Activated naive CD4-positive, alpha-beta T cell treated with anti-CD3 and anti-CD28 coated beads, Interleukin-2, amount 10 ng/mL, durations not matched to agents 7 days and 5 days (primary cell): ENCODE data around the gene GRIK1.

Experiments
- CTCF ChIA-PET: fragments of 350-600 bp; sonication (Branson Sonifier 250); formaldehyde crosslinking; loops from one replicate; lab custom pipeline; 2021; ENCODE audit warnings: antibody characterized with exemption; lab: Charles Lee
- DNase-seq: peaks from one replicate; pipeline ENCODE4 v3.0.0-alpha.2; 2020
- H3K27ac Mint-ChIP-seq: one replicate; pipeline ENCODE4 v1.8.0; 2021; ENCODE audit warnings: mild to moderate bottlenecking, moderate library complexity, mixed read lengths
- H3K27me3 Mint-ChIP-seq: one replicate; pipeline ENCODE4 v1.8.0; 2021; ENCODE audit warnings: mild to moderate bottlenecking, mixed read lengths
- H3K36me3 Mint-ChIP-seq: one replicate; pipeline ENCODE4 v1.8.0; 2021; ENCODE audit warnings: mixed read lengths
- H3K4me1 Mint-ChIP-seq: one replicate; pipeline ENCODE4 v1.8.0; 2021; ENCODE audit warnings: mixed read lengths
- H3K4me3 Mint-ChIP-seq: one replicate; pipeline ENCODE4 v1.8.0; 2021; ENCODE audit warnings: mild to moderate bottlenecking, moderate library complexity, mixed read lengths
- H3K9me3 Mint-ChIP-seq: one replicate; pipeline ENCODE4 v1.8.0; 2021; ENCODE audit warnings: mixed read lengths

Gene GRIK1

GRCh38 chr21:29506947-29507346 is 432.8 kb downstream of the GRIK1 start:
- DNase-seq: no peak
- Mint-ChIP-seq H3K36me3 (no peaks in the 10 kb centered on the region), H3K9me3 (peaks cover under 1% of the 10 kb centered on the region), H3K27ac (no peak overlapping the region), H3K4me1 (no peaks in the 10 kb centered on the region), H3K27me3 (no peaks in the 10 kb centered on the region), H3K4me3 (no peak overlapping the region)
- CTCF ChIA-PET: no interaction called here

GRCh38 chr21:29506214-29506613 is 433.6 kb downstream of the GRIK1 start:
- Mint-ChIP-seq H3K9me3 (no peaks in the 10 kb centered on the region), H3K4me3 (no peak overlapping the region), H3K4me1 (no peaks in the 10 kb centered on the region), H3K36me3 (no peaks in the 10 kb centered on the region), H3K27me3 (no peaks in the 10 kb centered on the region), H3K27ac (no peak overlapping the region)
- DNase-seq: no peak
- CTCF ChIA-PET: no interaction called here

DNA sequence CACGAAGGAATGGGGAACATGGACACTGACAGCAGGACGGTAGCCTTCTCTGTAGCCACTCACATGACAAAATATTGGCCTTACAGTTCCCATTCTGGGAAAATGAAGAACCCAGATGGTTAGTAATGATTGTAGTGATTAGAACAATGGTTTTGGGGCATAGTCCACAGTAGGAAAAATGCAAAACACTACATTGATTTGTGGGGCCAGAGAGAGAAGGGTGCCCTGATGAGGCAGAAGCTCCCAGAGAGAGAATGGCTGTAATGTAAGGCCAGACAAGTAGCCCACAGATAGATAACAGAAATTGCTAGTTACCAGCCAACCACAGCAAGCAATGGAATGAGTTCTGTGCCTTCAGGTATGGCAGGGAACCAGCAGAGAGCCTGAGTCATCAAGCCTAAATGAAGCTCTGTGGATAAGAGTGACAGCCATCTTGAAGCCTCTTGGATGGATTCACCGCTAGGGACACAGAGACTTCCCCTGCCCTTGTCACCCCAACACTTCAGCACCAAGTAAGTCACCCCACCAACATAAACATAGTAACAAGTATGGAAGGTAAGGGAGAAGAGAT is 435.0 kb downstream of the GRIK1 start:
- H3K36me3 Mint-ChIP-seq: no peaks in the 10 kb centered on the region
- H3K4me1 Mint-ChIP-seq: no peaks in the 10 kb centered on the region
- no peak for DNase-seq
- CTCF ChIA-PET: interaction anchor here (1.2 kb wide), 1 partner anchor 20 kb away, joined by 3 read pairs; no protein-coding TSS in a partner anchor
- H3K4me3 Mint-ChIP-seq: no peak overlapping the region
- no peaks in the 10 kb centered on the region for H3K27me3 Mint-ChIP-seq
- H3K9me3 Mint-ChIP-seq: no peaks in the 10 kb centered on the region
- H3K27ac Mint-ChIP-seq: no peak overlapping the region

- Mint-ChIP-seq H3K27ac (no peak overlapping the region), H3K36me3 (no peaks in the 10 kb centered on the region), H3K27me3 (no peaks in the 10 kb centered on the region), H3K4me3 (no peak overlapping the region), H3K9me3 (peaks cover 5% of the 10 kb centered on the region), H3K4me1 (peaks cover 7% of the 10 kb centered on the region)
- no peak for DNase-seq
- CTCF ChIA-PET: no interaction called here
These were observed 438.3 kb downstream of the GRIK1 start for GRCh38 chr21:29501451-29501850.

GRCh38 chr21:29499734-29500343 is 440.0 kb downstream of the GRIK1 start:
- no peaks in the 10 kb centered on the region for H3K27me3 Mint-ChIP-seq
- no peak for DNase-seq

DNA sequence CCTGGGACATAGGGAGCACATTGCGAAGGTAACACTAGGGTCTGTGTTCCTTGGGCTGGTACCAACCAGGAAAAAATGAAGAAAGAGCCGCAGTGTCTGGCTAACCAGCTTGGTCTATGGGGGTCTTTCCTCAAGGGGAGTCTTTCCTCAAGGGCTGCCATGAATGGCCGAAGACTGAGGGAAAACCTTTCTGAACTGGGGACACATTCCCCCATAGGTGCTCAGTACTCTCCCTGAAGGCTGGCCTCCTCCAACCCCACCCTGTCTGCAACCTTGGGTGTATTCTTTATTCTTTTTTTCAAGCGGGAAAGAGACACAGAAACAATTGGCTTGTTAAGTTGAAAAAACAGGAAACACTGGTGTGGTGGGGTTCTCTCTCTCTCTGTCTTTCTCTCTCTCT is 440.6 kb downstream of the GRIK1 start:
- no peak overlapping the region for H3K4me3 Mint-ChIP-seq
- DNase-seq: no peak
- peaks cover 7% of the 10 kb centered on the region for H3K4me1 Mint-ChIP-seq
- no peaks in the 10 kb centered on the region for H3K27me3 Mint-ChIP-seq
- CTCF ChIA-PET: interaction anchor here (1.5 kb wide), 2 partner anchors 20 to 350 kb away, joined by 3 to 4 read pairs; no protein-coding TSS in a partner anchor
- no peak overlapping the region for H3K27ac Mint-ChIP-seq
- no peaks in the 10 kb centered on the region for H3K36me3 Mint-ChIP-seq
- peaks cover 5% of the 10 kb centered on the region for H3K9me3 Mint-ChIP-seq

More at GRCh38 chr21:29499734-29500343, 440.0 kb downstream of the GRIK1 start:
- CTCF ChIA-PET: interaction anchor here (0.9 to 1.5 kb wide), 3 partner anchors 50 to 350 kb away, joined by 3 to 4 read pairs (median 3); no protein-coding TSS in a partner anchor
- peaks cover 7% of the 10 kb centered on the region for H3K4me1 Mint-ChIP-seq
- peaks cover 5% of the 10 kb centered on the region for H3K9me3 Mint-ChIP-seq
- H3K27ac Mint-ChIP-seq: no peak overlapping the region
- no peak overlapping the region for H3K4me3 Mint-ChIP-seq
- no peaks in the 10 kb centered on the region for H3K36me3 Mint-ChIP-seq

GRCh38 chr21:29496337-29496736 is 443.5 kb downstream of the GRIK1 start:
- H3K9me3 Mint-ChIP-seq: peaks cover 5% of the 10 kb centered on the region
- CTCF ChIA-PET: no interaction called here
- no peak for DNase-seq
- no peaks in the 10 kb centered on the region for H3K27me3 Mint-ChIP-seq
- no peak overlapping the region for H3K27ac Mint-ChIP-seq
- peaks cover 7% of the 10 kb centered on the region for H3K4me1 Mint-ChIP-seq
- H3K4me3 Mint-ChIP-seq: no peak overlapping the region
- H3K36me3 Mint-ChIP-seq: no peaks in the 10 kb centered on the region

DNA sequence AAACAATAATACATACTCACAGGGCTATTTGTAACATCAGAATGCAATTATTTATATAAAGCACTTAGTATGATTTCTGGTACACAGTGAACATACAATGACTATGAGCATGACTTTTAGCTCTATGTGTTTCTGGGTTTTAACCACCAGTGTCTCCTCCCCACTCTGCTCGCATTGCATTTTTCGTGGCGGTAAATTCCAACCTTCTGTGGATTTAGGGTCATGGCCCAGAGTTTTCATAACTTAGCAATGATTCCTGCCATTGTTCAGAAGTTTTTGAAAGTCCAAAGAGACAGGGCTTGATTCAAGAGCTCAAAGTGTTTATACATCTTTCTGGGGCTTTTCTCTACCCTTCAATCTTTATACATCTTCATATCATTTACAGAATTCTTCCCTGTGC is 449.8 kb downstream of the GRIK1 start:
- no peaks in the 10 kb centered on the region for H3K9me3 Mint-ChIP-seq
- H3K36me3 Mint-ChIP-seq: no peaks in the 10 kb centered on the region
- H3K4me3 Mint-ChIP-seq: no peak overlapping the region
- H3K4me1 Mint-ChIP-seq: no peaks in the 10 kb centered on the region
- CTCF ChIA-PET: no interaction called here
- H3K27ac Mint-ChIP-seq: no peak overlapping the region
- no peak for DNase-seq
- H3K27me3 Mint-ChIP-seq: no peaks in the 10 kb centered on the region

- no peaks in the 10 kb centered on the region for H3K27me3 Mint-ChIP-seq
- H3K27ac Mint-ChIP-seq: no peak overlapping the region
- no peaks in the 10 kb centered on the region for H3K4me1 Mint-ChIP-seq
- no peaks in the 10 kb centered on the region for H3K9me3 Mint-ChIP-seq
- no peak overlapping the region for H3K4me3 Mint-ChIP-seq
- CTCF ChIA-PET: no interaction called here
- DNase-seq: no peak
- H3K36me3 Mint-ChIP-seq: no peaks in the 10 kb centered on the region
These were observed 452.6 kb downstream of the GRIK1 start for GRCh38 chr21:29487154-29487553.
